Measurements from ENCODE around the gene ZFYVE19. TPM values are rescaled to one million over a fixed set of nuclear protein-coding genes. Genes with fewer than 3 reads are reported as not detected.

ZFYVE19 gene
- total and polyA plus RNA-seq, 9 donors, result 14.7 to 31.0 (median 17.4) TPM

DNA sequence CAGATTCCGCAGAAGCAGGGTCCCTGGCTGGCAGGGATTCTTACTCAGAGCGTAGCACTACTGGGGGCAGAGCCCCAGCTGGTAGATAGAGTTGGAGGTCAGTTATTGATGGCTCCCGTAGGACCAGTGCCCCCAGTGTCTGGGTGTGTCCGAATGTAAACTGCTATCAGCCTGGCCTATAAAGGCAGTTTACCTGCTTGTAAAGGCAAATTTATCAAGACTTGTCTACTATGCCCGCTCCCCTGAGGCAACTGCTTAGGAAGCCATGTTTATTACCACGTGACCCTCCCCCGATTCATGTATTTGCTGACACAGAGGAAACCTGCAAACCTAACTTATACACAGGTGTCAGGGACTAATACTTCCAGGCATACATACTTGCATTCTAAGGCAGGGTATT lies 22.2 kb downstream of the ZFYVE19 start:
- H3K4me3 ChIP-seq, result no peak overlapping the region
- 74 to 75% (median 75%) methylated on average over 7 of the region's 7 CpGs for WGBS, 3 donors
- intact Hi-C loops (cut with DNase I), result loop anchor here in 1 of 4 donors (5.0 kb wide), 1 partner anchor 947 kb away; no protein-coding TSS in a partner anchor
- no peak for DNase-seq
- no peaks in the 10 kb centered on the region for H3K36me3 ChIP-seq
- H3K27ac ChIP-seq, result no peak overlapping the region
- H3K4me1 ChIP-seq (ENCODE audit: insufficient read depth), result no peaks in the 10 kb centered on the region
- no peaks in the 10 kb centered on the region for H3K9me3 ChIP-seq
- H3K27me3 ChIP-seq, result no peaks in the 10 kb centered on the region
- TF ChIP-seq EP300 (IDR thresholded peaks at IDR 0.05) (no peak), CTCF (IDR thresholded peaks at IDR 0.05) (no peak), POLR2A (IDR thresholded peaks at IDR 0.05) (no peak)

DNA sequence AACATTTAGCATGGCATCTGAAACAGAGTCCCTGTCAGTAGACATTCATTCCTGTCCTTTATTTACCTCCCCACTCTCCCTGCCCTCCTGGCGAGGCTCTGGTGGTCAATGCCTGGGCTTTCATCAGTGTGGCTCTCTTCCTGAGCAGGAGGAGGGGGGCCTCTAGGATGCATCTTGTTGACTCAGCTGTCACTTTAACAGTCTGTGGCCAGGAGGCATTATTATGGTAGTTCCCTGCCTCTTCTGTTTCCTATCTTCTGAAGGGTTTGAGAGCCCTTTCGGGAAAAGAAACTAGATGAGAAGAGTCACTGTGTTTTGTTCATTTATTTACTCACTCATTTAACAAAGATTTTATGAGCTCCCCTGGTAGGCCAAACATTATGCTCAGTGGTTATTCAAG lies 24.0 kb downstream of the ZFYVE19 start:
- WGBS, 3 donors, result 69 to 82% (median 79%) methylated on average over 2 of the region's 2 CpGs
- TF ChIP-seq EP300 (IDR thresholded peaks at IDR 0.05), result no peak
- TF ChIP-seq POLR2A (IDR thresholded peaks at IDR 0.05), result no peak
- no peak for TF ChIP-seq CTCF (IDR thresholded peaks at IDR 0.05)

GRCh38 chr15:40831861-40832260 lies 25.0 kb downstream of the ZFYVE19 start:
- no peaks in the 10 kb centered on the region for H3K4me1 ChIP-seq (ENCODE audit: insufficient read depth)
- no peaks in the 10 kb centered on the region for H3K36me3 ChIP-seq
- TF ChIP-seq POLR2A (IDR thresholded peaks at IDR 0.05), result no peak
- TF ChIP-seq CTCF (IDR thresholded peaks at IDR 0.05), result no peak
- no peak for TF ChIP-seq EP300 (IDR thresholded peaks at IDR 0.05)
- no peak for DNase-seq
- H3K27ac ChIP-seq, result no peak overlapping the region
- no peaks in the 10 kb centered on the region for H3K9me3 ChIP-seq
- intact Hi-C loops (cut with DNase I), result no loop called here
- H3K4me3 ChIP-seq, result no peak overlapping the region
- 55 to 61% (median 59%) methylated on average over 1 of the region's 1 CpG for WGBS, 3 donors
- H3K27me3 ChIP-seq, result no peaks in the 10 kb centered on the region

More for the DNA sequence above, 24.0 kb downstream of the ZFYVE19 start:
- Histone ChIP-seq H3K4me1 (ENCODE audit: insufficient read depth) (no peaks in the 10 kb centered on the region), H3K4me3 (no peak overlapping the region), H3K27ac (no peak overlapping the region), H3K27me3 (no peaks in the 10 kb centered on the region), H3K36me3 (no peaks in the 10 kb centered on the region), H3K9me3 (no peaks in the 10 kb centered on the region)
- no peak for DNase-seq
- intact Hi-C loops (cut with DNase I), result no loop called here

DNA sequence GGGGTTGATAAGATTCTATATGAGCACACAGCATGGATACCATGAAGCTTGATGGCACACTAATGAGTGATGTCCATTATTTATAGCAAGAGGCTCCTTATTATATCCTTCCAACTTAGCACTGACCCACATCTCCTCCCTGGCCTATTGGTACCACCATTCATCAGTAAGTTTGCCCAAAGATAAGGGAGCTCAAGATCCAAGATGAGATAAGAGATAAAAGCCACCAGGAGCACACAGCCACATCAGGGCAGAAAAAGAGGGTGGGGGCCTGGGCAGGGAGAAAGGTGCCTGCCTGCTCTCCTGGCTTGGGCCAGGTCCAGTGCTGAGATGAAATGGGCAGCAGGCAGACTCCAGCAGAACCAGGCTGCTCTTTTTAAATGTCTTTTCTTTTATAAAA lies 26.0 kb downstream of the ZFYVE19 start:
- Histone ChIP-seq H3K4me3 (no peak overlapping the region), H3K4me1 (ENCODE audit: insufficient read depth) (no peaks in the 10 kb centered on the region), H3K36me3 (no peaks in the 10 kb centered on the region), H3K27me3 (no peaks in the 10 kb centered on the region), H3K9me3 (no peaks in the 10 kb centered on the region), H3K27ac (no peak overlapping the region)
- intact Hi-C loops (cut with DNase I), result no loop called here
- DNase-seq, result no peak
- TF ChIP-seq CTCF (IDR thresholded peaks at IDR 0.05) (no peak), EP300 (IDR thresholded peaks at IDR 0.05) (no peak), POLR2A (IDR thresholded peaks at IDR 0.05) (no peak)

DNA sequence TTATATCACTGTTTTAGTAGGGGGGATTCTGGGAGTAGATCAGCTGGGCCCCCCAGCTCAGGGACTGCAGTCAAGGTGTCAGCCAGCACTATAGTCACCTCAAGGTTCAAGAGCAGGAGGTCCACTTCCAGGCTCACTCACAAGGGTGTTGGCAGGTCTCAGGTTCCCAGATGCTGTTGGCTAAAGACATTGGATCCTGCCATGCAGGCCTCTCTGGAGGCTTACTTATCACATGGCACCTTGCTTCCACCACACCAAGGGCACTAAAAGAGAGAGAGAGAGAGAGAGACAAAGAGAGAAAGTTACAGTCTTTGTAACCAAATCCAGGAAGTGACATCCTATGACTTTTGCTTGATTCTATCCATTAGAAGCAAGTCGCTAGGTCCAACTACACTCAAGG lies 29.1 kb downstream of the ZFYVE19 start:
- WGBS, 3 donors, result 89 to 100% (median 95%) methylated on average over 1 of the region's 1 CpG
- H3K27me3 ChIP-seq, result no peaks in the 10 kb centered on the region
- no peaks in the 10 kb centered on the region for H3K4me1 ChIP-seq (ENCODE audit: insufficient read depth)
- no peak overlapping the region for H3K4me3 ChIP-seq
- H3K27ac ChIP-seq, result no peak overlapping the region
- TF ChIP-seq EP300 (IDR thresholded peaks at IDR 0.05), result no peak
- intact Hi-C loops (cut with DNase I), result no loop called here
- H3K36me3 ChIP-seq, result no peaks in the 10 kb centered on the region
- H3K9me3 ChIP-seq, result no peaks in the 10 kb centered on the region
- no peak for DNase-seq
